Breast epithelium (tissue), 4 donors: ENCODE data around the gene ZNF831. TPM values are rescaled to one million over a fixed set of nuclear protein-coding genes. Genes with fewer than 3 reads are reported as not detected.

Experiments
- DNase-seq, 2 donors: peaks; one replicate each; pipeline ENCODE4 v3.0.0-alpha.2; 2019; ENCODE audit warnings: low spot score in 2 of 2
- H3K27ac ChIP-seq, 2 donors: fragments of 200-600 bp; sonication (generic) in 1 of 2; one replicate each; pipeline ENCODE4 v1.5.1; 2016 to 2019; ENCODE audit warnings: mild to moderate bottlenecking in 1 of 2
- H3K27me3 ChIP-seq, 2 donors: fragments of 200-600 bp; sonication (generic) in 1 of 2; one replicate each; pipeline versions ENCODE4 v1.5.1 to v1.6.0; 2017 to 2019; ENCODE audit warnings: control low read depth in 1 of 2, mild to moderate bottlenecking in 1 of 2
- H3K36me3 ChIP-seq: fragments of 200-600 bp; one replicate; pipeline ENCODE4 v1.5.1; 2019
- H3K4me1 ChIP-seq, 2 donors: fragments of 200-600 bp; sonication (generic); one replicate each; pipeline ENCODE4 v1.5.1; 2016 to 2019; ENCODE audit warnings: control low read depth in 1 of 2
- H3K4me3 ChIP-seq, 3 donors: fragments of 200-600 bp; sonication (generic); 1 replicate in 2 of 3; 2 replicates in 1 of 3; pipeline ENCODE4 v1.5.1; 2016 to 2019; ENCODE audit warnings: mild to moderate bottlenecking in 3 of 3, moderate library complexity in 2 of 3
- H3K9me3 ChIP-seq, 2 donors: fragments of 200-600 bp; sonication (generic) in 1 of 2; one replicate each; pipeline ENCODE4 v1.5.1; 2016 to 2019; ENCODE audit warnings: control low read depth in 1 of 2
- CTCF ChIP-seq, 3 donors: fragments of 450-650 bp; IDR thresholded peaks; one replicate each; pipeline ENCODE4 v1.5.1; 2016 to 2017; ENCODE audit warnings: antibody characterized with exemption in 3 of 3, mild to moderate bottlenecking in 3 of 3, moderate library complexity in 3 of 3
- POLR2A ChIP-seq: fragments of 450-650 bp; IDR thresholded peaks from one replicate; pipeline ENCODE4 v1.6.1; 2016; ENCODE audit warnings: antibody characterized with exemption, mild to moderate bottlenecking, moderate library complexity
- POLR2AphosphoS5 ChIP-seq, 3 donors: sonication (generic); formaldehyde crosslinking; IDR thresholded peaks; one replicate each; pipeline ENCODE4 v1.6.1; 2017; ENCODE audit warnings: antibody characterized with exemption in 3 of 3
- intact Hi-C: fragments of 100-400 bp; cut with DNase I; formaldehyde crosslinking; loops from one replicate; pipeline ENCODE4 v1.15.1; 2023; ENCODE audit warnings: low total_unique reads
- total RNA-seq, 3 donors: library from RNA; depleted of rRNA; stranded (reverse); fragments of >200 nt; gene quantifications; one replicate each; pipeline ENCODE4 v1.1.0, GENCODE V29; 2016

The ZNF831 gene
- total RNA-seq, 3 donors from 2014 or later = 0.48 to 1.6 (median 1.2) TPM

GRCh38 chr20:59148701-59149493, 14.7 kb upstream of the ZNF831 start:
- Histone ChIP-seq H3K9me3 (no peaks in the 10 kb centered on the region), H3K4me3 (no peak overlapping the region), H3K4me1 (peaks cover 5 to 10% of the 10 kb centered on the region in 2 donors), H3K27me3 (no peaks in the 10 kb centered on the region), H3K27ac (peak overlapping the region in 1 of 2 donors; percentile 48), H3K36me3 (no peaks in the 10 kb centered on the region)
- intact Hi-C loops = no loop called here
- no peak for TF ChIP-seq POLR2A
- TF ChIP-seq POLR2AphosphoS5 (IDR thresholded peaks at IDR 0.05) = no peak
- no peak for TF ChIP-seq CTCF (IDR thresholded peaks at IDR 0.05)
- DNase-seq = no peak

GRCh38 chr20:59149678-59150504, 13.7 kb upstream of the ZNF831 start:
- Histone ChIP-seq H3K27me3 (no peaks in the 10 kb centered on the region), H3K9me3 (no peaks in the 10 kb centered on the region), H3K4me1 (peaks cover 5 to 10% of the 10 kb centered on the region in 2 donors), H3K36me3 (no peaks in the 10 kb centered on the region), H3K27ac (peak overlapping the region; percentile 62 to 71), H3K4me3 (no peak overlapping the region)
- peak in 1 of 2 donors; percentile 31 for DNase-seq
- no peak for TF ChIP-seq POLR2AphosphoS5 (IDR thresholded peaks at IDR 0.05)
- TF ChIP-seq POLR2A = no peak
- no peak for TF ChIP-seq CTCF (IDR thresholded peaks at IDR 0.05)
- intact Hi-C loops = no loop called here

- Histone ChIP-seq H3K27me3 (no peaks in the 10 kb centered on the region), H3K4me1 (peaks cover 5 to 10% of the 10 kb centered on the region in 2 donors), H3K4me3 (no peak overlapping the region), H3K27ac (peak overlapping the region in 1 of 2 donors; percentile 71), H3K36me3 (no peaks in the 10 kb centered on the region), H3K9me3 (no peaks in the 10 kb centered on the region)
- TF ChIP-seq POLR2A = no peak
- TF ChIP-seq POLR2AphosphoS5 (IDR thresholded peaks at IDR 0.05) = no peak
- no peak for TF ChIP-seq CTCF (IDR thresholded peaks at IDR 0.05)
- no peak for DNase-seq
- intact Hi-C loops = no loop called here
These were observed 12.8 kb upstream of the ZNF831 start for GRCh38 chr20:59150821-59151251.

GRCh38 chr20:59151391-59151790, 12.2 kb upstream of the ZNF831 start:
- H3K9me3 ChIP-seq = no peaks in the 10 kb centered on the region
- peaks cover 5 to 10% of the 10 kb centered on the region in 2 donors for H3K4me1 ChIP-seq
- peak overlapping the region; percentile 31 to 79 for H3K27ac ChIP-seq
- H3K4me3 ChIP-seq = no peak overlapping the region
- intact Hi-C loops = no loop called here
- TF ChIP-seq CTCF (IDR thresholded peaks at IDR 0.05) = no peak
- TF ChIP-seq POLR2A = no peak
- TF ChIP-seq POLR2AphosphoS5 (IDR thresholded peaks at IDR 0.05) = no peak
- no peaks in the 10 kb centered on the region for H3K36me3 ChIP-seq
- DNase-seq = peak in 1 of 2 donors; percentile 64
- no peaks in the 10 kb centered on the region for H3K27me3 ChIP-seq

- peaks cover 5 to 10% of the 10 kb centered on the region in 2 donors for H3K4me1 ChIP-seq
- no peak for DNase-seq
- H3K9me3 ChIP-seq = no peaks in the 10 kb centered on the region
- H3K36me3 ChIP-seq = no peaks in the 10 kb centered on the region
- H3K27me3 ChIP-seq = no peaks in the 10 kb centered on the region
- intact Hi-C loops = no loop called here
- H3K4me3 ChIP-seq = no peak overlapping the region
- TF ChIP-seq CTCF (IDR thresholded peaks at IDR 0.05) (no peak), POLR2A (no peak), POLR2AphosphoS5 (IDR thresholded peaks at IDR 0.05) (no peak)
- H3K27ac ChIP-seq = peak overlapping the region; percentile 31 to 79
These were observed 11.8 kb upstream of the ZNF831 start for GRCh38 chr20:59151820-59152219.
